Stimulated activated CD4-positive, alpha-beta T cell treated with anti-CD3 and anti-CD28 coated beads, Interleukin-12 subunit alpha, Interleukin-12 subunit beta, amount 100 ng/mL, for 24 hours (primary cell): ENCODE measurements around the gene ERC2.
"Not testable (repeated sequence)": the region's sequence is repeated elsewhere in the genome, so short reads cannot be mapped to it uniquely, and the experiment has no call there.

ENCODE experiments used
- DNase-seq, 2 experiments: peaks; one replicate each; pipeline ENCODE4 v3.0.0-alpha.2; 2020; ENCODE audit warnings: low read depth in 2 of 2

The ERC2 gene

GRCh38 chr3:56066405-56066804 lies 401.9 kb downstream of the ERC2 start:
- DNase-seq: not testable (repeated sequence)

DNA sequence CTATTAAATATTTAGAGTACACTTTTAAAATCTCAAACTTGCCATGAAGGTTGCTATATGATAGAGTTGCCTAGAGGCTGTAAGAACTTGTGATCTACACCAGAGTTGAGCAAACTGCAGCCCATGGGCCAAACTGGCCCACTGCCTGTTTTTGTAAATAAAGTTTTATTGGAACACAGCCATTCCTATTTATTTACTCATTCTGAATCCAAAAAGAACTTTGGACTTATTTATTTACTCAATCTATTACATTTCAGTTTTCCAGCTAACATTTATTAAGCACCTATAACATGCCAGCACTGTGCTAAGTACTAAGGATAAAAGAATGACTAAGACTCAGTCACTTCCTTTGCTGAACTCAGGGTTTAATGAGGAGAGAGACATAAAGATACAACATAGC lies 403.6 kb downstream of the ERC2 start:
- DNase-seq: no peak

GRCh38 chr3:56061279-56061626 lies 407.0 kb downstream of the ERC2 start:
- DNase-seq: no peak

DNA sequence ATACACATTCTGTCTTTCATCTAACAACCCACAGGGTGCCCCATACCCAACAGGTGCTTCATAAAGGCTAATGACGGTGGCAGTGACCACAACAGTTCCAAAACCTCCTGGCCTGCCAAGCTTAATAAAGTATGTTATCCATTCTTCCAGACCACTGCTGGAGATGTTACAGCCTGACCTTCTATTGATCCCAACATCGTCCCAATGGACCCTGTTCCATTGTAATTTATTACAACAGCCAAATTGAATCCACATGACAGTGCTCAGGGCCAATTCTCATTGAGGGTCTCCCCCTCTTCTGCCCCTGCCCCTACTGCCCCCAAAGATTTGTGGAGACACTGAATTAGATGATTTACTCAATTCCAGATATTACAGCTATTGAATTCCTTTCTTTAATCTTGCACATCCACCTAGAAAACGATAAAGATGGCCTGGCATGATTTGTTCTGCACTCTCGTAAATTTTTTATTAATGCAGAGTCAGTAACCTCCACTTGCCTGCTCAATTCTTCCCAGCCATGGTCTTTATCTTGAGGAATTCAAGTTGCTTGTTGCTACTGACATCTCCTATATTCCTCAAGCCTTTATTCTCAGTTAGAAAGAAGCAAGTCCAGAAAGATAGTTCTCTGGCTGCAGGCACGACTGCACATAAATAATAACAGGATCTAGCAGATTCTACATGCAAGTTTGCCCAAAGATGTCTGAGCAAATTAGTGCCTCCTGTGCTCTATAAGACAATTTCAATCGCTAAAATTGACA lies 407.6 kb downstream of the ERC2 start:
- no peak for DNase-seq

DNA sequence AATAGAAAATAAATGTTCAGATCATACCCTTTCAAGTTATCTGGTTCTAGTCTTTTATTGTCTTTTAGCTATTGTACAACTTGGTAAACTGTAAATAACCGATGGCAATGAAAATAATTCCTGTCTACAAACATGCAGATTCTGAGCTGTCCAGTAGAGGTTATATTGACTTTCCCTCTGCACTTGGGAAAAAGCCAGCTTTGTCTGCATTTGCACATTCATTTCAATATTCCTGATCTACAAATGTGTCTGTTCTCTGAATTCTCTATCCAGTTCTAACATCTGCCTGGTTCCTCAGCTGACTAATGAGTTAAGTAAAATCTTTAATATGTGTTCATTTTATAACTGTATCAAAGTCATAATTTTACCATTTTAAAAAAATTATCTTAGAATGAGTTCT lies 408.5 kb downstream of the ERC2 start:
- DNase-seq: no peak

DNA sequence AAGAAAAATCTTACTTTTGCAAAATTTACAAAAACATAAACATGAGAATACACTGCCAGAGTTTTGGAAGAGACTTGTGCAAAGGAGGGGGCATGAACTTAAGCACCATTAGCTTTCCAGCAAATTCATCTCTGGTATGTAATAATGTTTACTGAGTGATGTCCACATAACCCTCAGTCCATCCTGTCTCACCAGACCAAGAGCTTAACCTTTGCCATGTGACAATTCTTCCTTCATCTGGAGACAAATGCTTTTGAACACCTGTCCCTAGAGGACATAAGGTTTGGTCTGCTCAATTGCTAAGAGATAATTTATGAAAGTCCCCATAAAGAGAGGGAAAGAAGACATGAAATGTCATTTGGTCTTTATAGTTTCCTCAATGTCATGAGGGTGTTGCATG lies 412.3 kb downstream of the ERC2 start:
- no peak for DNase-seq

GRCh38 chr3:56055546-56055945 lies 412.7 kb downstream of the ERC2 start:
- no peak for DNase-seq

DNA sequence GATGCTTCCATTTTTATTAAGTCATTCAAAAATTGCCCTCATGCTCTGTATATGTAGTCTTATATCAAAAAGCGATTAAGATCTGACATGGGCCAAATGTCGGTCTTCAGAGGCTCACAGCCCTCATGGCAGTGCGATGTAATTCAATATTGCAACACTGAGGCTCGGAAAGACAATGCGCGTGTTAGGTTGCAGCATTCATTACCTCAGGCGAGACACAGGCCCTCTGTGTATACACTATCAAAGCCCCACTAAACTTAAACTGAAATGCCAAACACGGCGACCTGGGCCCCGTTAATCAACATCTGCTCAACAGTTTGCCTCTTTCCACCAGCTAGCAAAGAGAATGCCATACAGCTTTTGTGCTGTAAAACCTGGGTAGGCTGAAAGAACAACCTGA lies 413.4 kb downstream of the ERC2 start:
- DNase-seq: no peak

- DNase-seq: no peak
Measured at GRCh38 chr3:56053727-56054126, 414.5 kb downstream of the ERC2 start.

GRCh38 chr3:56052188-56052587 lies 416.1 kb downstream of the ERC2 start:
- no peak for DNase-seq

DNA sequence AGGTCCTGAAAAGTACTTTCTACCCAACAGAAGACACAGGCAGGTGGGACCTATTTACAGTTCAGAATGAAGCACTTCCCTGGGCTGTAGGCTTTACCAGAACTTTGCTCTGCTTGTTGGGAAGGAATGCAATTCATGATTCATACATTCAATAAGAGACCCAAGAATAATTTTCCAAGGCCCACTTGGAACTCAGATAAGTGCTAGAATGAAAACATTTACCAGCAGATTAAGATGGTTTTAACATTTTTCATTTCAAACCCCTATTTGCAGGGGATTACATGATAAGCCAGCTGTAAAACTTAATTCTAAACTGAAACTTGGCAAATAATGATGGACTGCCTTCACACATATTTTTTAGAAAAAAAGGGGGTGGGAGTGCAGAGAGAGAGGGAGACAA lies 417.2 kb downstream of the ERC2 start:
- no peak for DNase-seq

DNA sequence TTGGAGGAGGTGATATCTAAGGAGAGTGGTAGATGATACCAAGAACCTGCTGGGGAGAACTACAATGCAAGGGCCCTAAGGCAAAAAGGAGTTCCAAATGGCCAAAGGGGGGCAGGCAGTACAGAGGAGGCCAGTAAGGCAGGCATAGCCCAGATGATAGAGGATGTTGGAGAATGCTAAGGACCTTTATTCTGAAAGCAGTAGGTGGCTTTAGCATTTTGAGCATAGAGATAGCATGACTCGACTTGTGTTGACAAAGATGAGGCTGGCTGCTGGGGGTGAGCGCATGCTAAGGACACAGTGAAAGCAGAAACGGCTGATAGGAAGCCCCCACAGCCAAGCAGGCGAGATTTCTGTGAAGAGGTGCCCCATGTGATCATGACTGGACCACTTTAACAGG lies 419.3 kb downstream of the ERC2 start:
- no peak for DNase-seq

DNA sequence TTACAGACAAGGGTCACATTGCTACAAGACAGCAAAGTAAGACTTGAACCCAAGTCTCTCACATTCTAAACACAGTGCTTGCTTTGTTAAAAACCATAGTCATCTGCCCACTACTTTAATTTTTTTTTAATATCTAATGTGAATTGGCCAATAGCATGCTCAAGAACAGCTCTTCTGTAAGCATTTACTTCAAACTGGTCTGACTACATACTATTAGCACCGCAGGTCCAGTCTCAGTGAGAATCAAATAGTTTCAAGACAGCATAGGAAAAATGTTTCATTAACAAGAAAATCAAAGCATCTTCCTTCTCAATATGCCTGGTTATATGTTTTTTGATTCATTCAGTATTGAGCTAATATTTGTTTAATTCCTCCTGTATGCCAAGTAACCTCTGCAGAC lies 419.9 kb downstream of the ERC2 start:
- no peak for DNase-seq

- DNase-seq: no peak
Measured at GRCh38 chr3:56042326-56042951, 425.8 kb downstream of the ERC2 start.

DNA sequence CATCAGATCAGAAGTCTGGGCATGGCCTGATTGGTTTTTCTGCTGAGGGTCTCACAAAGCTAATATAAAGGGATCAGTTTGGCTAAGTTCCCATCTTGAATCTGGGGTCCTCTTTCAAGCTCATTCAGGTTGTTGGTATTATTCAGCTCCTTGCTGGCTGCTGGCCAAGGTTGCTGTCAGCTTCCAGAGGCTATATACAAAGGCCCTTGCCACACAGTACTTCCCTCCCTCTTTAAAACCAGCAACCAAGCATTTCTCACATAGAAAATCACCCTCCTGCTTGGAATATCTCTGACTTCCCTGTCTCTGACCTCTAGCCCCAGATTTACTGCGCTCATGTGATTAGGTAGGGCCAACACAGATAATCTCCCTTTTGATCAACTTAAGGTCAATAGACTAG lies 442.9 kb downstream of the ERC2 start:
- no peak for DNase-seq

- DNase-seq: no peak
Measured at GRCh38 chr3:56023546-56023945, 444.7 kb downstream of the ERC2 start.

DNA sequence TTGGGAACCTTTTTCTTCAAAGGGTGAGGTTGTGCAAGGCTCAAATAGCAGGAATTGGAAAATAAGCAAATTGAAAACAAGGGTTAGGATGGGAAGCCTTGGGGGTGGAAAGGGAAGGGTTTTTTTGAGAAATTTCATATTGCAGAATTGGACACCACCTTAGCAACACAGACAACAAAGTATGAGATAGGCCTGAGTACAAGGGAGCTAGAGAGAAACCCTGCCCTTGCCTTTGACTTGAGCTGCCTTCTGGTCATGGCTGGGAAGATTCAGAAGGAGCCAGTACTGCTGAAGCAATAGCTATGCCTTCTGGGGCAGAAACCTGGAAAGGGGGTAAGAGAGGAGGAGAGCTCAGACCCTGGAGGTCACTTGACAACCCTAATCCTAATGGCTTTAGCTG lies 445.6 kb downstream of the ERC2 start:
- DNase-seq: no peak

DNA sequence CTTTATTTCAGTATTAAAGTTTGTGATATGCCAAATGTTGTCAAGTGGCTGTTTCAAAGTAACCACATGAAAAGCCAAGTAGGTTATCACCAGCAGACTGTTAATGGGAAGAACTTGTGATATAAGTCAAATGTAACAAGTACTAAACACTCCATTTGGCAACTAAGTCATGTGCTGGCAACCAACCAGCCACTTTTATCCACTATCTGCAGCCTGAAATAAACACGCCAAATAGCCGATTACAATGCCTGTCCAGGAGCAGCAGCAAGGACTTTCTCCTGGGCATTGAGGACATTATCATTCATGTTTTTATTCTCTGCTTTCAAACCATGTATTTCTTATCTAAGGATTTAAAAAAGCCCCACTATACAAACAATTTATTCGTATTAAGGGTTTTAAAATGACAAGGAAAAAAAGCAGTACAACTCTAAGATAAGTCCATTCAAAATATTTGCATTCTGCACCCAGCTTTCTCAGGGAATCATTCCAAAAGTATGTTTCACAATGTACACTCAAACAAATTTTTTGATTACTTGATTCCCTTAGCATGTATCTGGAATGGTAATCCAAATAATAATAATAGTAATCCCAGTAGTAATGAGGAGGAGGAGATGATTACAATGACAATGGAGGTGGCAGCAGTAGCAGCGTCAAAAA lies 448.6 kb downstream of the ERC2 start:
- DNase-seq: no peak

GRCh38 chr3:56015374-56015773 lies 452.9 kb downstream of the ERC2 start:
- DNase-seq: not testable (repeated sequence)

- no peak for DNase-seq
Measured at GRCh38 chr3:56012721-56013120, 455.5 kb downstream of the ERC2 start.

DNA sequence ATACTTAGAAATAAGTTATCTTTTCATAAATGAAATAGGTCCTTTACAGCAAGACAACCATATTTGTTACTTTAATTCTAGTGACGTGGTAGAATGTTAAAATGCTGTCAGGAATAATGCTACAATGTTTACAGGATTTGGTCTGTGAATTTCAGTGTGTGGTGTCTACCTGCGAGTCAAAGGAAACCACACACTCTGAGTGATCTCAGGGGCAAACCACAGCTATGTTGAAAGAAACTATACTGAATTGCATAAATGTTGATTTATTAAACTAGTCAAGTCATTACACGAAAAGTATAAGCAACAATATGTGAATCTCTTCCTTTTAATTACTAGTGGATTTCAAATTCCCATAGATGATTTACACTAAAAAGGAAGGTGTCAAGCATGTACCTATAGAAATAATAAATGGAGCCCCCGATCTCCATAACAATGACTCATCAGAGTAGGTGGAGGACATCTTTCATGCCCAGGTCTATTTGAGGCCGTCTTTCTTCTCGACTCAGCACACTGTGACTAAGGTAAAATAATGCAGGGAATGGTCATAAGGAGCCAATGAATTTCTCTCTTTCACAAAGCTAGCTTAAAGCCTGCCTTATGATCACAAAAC lies 463.0 kb downstream of the ERC2 start:
- no peak for DNase-seq

GRCh38 chr3:56003129-56003528 lies 465.1 kb downstream of the ERC2 start:
- DNase-seq: no peak

GRCh38 chr3:56001991-56002390 lies 466.3 kb downstream of the ERC2 start:
- DNase-seq: no peak
